Ecto neural progenitor cell (in vitro differentiated cells): ENCODE measurements around the gene TOMM40L.
A peak's percentile ranks its signal among the peaks of the same experiment; 100 is the strongest.
"Not testable (repeated sequence)": the region's sequence is repeated elsewhere in the genome, so short reads cannot be mapped to it uniquely, and the experiment has no call there.

Source experiments
- DNase-seq: peaks from one replicate; pipeline ENCODE4 v3.0.0-alpha.2; 2018; ENCODE audit warnings: low spot score

Gene TOMM40L

DNA sequence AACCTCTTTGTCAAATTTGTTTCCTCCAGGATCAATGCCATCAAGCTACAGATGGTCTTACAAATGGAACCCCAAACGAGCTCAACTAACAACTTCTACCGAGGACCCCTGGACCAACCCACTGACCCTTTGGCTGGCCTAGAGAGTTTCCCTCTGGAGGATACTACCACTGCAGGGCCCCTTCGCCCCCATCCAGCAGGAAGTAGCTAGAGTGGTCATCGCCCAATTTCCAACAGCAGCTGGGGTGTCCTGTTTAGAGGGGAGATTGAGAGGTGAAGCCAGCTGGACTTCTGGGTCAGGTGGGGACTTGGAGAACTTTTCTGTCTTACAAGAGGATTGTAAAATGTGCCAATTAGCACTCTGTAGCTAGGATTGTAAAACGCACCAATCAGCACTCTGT, 31.2 kb downstream of the TOMM40L start:
- not testable (repeated sequence) for DNase-seq

DNA sequence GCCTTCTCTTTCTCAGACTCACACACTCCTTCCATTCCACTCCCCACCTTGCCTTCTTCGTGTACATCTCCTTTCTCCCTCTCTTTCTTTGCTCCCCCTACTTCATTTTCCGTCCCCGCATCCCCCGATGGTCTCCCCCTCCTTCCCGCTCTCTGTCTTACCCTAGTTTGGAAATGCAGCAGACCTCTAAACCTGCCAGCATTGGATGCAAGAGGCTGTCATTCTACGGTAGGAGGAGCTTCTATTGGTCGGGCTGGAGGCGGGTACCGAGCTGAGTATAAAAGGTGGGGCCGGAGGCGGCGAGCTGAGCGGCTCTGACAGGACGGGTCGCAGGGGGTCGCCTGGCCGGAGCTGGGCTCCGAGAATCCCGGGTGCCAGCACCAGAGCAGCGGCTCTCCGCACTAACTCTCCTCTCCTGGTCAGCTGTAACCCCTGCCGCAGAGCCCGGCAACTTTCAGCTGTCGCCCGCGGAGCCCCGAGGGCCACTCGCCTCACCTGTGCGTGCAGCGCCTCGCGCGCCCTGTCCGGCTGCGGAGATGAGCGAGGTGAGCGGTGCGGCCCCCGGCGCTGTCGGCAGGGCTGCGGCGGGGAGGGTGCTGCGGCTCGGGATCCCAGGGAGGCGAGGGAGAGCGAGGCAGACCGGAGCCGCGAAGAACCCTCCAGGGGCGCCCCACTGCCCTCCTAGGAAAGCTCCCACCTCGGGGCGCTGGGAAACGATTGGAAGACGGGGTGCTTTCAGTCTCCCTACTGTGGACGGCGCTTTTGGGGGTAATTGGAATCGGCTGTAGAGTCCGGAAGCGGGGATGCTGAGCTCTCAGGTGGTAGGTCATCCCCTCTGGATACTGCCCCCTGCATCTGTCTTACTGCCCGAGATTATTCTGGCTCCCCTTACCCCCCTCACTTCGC, 32.8 kb downstream of the TOMM40L start, which contains the start of gene PCP4L1:
PCP4L1 (plus strand) TSS at position 307 of the 906 bp plus-strand sequence; CDS start at position 537, 230 bp downstream.
- DNase-seq: peak; percentile 87

DNA sequence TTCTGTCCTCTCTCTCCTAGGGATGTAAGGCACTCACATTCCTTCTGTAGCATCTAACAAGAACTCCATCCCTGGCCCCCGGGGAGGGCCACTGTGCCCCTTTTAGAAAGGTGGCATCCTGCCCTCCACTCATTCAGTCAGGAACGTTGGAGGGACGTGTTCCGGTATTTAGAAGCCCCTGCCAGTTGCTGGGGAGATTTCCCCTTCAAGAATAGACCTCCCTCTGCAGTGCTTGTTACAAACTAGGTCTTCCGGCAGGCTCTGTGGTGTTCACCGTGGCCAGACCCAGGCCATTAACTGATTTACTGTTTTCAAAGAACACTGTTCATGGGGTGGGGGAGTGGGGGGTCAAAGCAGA, 33.5 kb downstream of the TOMM40L start:
- DNase-seq: no peak

DNA sequence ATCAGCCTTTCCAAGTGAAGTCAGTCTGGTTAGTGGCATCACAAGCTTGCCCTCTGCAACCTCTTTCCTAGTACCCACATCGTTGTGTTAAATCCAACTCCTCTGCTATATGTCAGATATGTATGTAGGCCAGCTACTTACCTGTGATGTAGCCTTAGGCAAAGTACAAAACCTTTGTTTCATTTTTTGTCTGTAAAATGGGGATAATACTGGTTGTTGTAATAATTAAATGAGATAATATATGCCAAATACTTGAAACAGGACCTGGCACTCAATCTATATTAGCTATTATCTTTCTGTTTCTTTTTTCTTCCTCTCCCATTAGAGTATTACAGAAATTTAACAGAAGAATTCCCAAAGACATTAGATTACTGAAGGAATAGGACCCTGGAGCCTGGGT, 33.9 kb downstream of the TOMM40L start:
- no peak for DNase-seq

DNA sequence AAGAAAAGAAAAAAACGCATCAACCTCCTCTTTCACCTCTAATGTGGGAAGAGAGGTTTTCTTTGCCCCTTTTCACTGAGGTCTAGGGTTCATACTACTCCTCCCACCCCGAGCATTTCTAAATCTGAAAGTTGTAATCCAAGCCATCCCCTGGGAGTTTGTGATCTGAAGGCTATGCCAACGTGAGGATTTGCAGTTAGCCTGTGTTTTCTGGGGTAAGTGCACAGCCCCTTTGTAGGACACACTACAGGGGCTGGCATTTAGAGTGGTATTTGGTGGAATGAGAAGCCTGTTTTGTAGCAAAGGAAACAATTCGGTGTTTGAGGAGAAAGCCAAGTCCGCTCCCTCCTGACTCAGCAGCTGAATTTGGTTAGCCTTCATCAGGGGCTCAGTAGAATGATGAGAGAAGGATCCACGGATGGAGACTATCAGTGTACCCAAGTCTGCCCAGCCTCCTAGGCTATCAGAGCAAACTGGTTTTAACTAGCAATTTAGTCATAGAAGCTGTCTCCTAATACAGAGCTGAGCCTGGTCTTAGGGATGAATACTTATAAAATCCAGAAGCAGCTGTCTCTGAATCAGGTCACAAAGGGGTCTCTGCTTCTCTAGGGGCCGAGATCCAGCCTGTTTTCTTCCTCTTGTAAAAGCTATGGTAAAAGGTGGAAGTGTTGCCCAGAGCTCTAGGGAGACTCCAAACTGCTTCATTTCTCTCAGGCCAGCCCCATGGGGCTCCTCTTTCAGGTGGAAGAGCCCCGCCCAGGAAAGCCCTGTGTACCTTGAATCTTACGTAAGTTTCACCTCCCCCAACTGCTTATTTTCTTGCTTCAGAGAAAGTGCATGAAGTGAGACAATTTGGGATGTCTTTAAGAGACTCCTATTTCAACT, 34.8 kb downstream of the TOMM40L start:
- DNase-seq: no peak

DNA sequence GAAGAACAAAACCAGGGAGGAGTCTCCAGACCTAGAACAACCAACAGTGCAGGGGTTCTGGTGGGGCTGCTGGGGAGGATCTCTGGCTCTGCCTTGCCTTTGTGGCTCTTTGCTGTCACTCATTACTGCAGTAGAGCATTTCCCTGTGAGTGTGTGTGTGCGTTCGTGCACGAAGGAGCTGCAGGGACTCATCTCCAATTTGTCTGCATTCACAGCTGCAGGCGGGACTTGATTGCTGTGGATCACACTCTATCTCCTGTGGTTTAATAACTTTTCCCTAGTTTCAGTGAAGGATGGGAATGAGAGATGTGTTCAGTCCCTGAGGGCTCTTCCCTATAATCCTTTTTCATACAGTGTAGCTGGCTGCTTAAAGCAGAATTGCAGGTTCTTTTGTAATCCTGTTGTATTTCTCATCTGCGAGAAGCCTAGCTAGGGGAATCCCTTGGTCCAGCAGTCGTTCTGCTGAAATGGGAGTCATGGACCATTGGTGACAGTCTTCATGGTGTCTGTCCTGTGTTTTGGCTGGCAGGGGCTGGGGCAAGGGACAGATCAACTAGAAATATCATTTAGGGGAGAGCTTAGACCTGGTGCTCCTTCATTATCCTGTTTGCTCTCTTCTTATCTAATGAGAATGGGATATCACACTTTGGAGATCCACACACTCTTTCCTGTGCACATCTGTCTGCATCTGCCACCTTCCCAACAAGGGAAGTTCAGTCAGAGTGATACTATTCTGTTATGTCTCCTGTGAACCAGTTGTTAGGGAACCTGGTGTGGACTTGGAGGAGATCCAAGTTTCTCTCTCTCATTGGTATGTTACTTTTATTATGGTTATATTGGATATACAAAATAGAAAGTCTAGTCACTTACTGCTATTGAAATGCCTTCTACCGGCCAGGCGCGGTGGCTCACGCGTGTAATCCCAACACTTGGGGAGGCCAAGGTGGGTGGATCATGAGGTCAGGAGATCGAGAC, 35.7 kb downstream of the TOMM40L start:
- no peak for DNase-seq

DNA sequence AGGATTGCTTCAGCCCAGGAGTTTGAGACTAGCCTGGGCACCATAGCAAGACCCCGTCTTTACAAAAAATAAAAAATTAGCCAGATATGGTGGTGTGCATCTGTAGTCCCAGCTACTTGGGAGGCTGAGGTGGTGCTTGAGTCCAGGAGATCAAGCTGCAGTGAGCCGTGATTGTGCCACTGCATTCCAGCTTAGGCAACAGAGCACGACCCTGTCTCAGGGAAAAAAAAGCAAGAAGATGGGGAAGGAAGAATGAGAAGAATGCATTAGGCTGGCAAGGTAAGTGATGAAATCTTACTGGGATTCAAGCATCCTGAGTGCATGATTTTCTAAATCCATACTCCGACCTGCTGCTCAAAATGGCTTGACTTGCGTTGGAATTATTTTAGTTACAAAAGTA, 39.4 kb downstream of the TOMM40L start:
- DNase-seq: no peak

DNA sequence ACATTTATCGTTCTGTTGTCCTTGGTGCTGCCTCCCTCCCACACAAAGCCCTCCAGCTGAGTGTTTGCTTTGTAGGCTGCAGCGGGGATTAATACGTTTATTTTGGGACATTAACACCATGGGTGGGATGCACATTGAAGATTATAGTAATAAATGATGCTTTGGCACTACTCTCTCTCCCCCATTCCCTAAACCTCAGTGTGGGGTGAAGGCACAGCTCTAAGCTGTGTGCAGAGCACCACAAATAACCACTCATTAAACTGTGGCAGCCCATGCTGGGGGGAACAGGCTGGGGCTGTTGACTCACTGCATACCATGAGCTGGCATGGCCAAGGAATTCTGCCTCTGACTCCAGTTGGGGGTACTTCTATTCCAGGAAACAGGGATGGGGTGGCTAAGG, 40.3 kb downstream of the TOMM40L start:
- no peak for DNase-seq

DNA sequence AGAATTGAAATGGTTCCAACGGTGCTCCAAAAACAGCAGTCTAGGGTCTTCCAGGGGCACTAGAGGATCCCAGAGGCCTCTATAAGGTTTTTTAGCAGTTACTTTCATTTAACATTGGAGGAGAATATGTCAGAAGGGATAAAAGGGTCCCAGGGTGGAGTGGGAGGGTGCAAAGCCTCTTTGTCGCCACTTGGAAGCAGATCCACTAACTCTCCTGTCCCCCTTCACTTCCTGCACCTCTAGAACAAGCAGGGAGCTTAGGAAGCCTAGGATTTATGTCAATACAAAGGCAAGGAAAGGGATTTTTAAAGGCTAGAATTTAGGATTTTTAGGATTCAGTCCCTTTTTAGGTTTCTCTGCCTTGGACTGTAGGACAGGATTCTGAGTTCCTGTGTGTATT, 41.0 kb downstream of the TOMM40L start:
- no peak for DNase-seq

DNA sequence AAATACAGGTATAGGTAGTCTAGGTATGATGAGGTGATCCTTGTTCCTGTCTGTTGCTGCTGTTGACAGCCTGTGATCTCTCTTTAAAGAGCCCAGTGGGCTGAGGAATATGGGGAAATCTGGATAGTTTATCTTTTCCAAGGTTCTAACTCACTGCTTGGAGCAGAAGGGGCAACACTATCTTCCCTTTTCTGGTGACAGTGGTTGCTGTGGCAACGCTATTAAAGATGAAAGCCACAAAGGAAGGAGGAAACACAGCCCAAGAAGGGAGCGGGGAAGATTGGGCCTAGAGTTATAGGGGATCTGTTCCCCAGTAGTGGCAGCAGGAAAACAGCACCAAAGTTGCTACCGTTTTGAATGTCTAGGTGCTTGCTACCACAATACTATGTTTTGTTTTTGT, 41.5 kb downstream of the TOMM40L start:
- DNase-seq: no peak

DNA sequence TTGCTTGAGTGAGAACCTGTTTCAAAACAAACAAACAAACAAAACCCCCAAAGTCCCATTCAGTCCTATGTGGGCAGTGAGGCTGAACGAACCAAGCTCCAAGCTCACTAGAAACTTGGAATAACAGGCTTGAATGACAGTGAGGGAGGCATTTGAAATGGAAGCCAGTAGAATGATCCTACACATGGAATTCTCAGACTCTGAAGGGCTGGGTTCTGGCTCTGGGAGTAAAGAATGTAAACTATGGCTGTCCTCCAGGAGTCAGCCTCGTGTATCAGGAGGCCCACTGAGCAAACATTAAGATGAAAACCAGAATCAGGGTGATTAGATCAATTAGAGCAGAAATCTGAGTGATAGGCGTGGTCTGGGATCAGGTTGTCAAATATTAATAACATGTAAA, 47.5 kb downstream of the TOMM40L start:
- no peak for DNase-seq

DNA sequence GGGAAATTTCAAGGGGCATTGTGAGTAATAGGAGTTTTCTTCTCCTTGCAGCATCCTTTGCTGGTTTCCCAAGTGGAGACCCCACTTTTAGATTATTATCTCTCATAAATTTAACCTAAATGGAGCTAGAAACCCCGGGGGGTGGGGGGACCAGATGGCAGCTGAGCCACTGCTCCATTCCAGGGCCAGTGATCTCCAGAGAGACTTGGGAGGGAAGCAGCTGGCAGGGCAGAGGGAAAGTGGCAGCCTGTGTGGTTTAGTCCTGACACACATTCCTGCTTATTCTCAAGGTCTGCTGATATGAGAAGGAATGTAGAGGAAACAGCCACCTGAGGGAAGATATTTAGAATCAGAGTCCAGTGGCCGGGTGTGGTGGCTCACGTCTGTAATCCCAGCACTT, 49.0 kb downstream of the TOMM40L start:
- no peak for DNase-seq
